GM19455 (cell line): Measurements from ENCODE around the gene SLCO2B1.

ENCODE experiments used
- ATAC-seq: cut with Tn5 transposase; IDR thresholded peaks from one replicate; pipeline ENCODE4 v1.9.1; 2021; ENCODE audit not compliant: unreplicated experiment

Gene SLCO2B1

GRCh38 chr11:75160880-75161279 lies 10.0 kb downstream of the SLCO2B1 start:
- ATAC-seq: no peak

- ATAC-seq: no peak
Observed at GRCh38 chr11:75161506-75162095, 10.7 kb downstream of the SLCO2B1 start.

DNA sequence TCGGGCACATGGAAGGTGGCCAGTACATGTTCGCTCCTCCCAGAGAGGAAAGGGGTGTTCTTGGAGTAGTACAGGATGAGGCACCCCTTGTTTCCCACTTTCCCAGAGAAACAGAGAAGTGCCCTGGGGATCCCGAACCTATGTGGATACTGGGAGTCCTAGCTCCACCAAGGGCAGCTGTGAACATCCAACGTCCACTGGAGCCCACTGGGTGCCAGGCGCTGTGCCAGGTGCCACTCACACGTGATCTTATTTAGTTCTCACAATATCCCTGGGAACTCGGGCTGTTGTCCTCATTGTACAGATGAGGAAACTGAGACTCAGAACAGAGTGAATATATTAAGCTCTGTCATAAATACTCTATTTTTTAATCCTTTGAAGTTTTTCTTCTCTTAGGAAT lies 12.0 kb downstream of the SLCO2B1 start:
- no peak for ATAC-seq

GRCh38 chr11:75163921-75164849 lies 13.3 kb downstream of the SLCO2B1 start:
- ATAC-seq: no peak

DNA sequence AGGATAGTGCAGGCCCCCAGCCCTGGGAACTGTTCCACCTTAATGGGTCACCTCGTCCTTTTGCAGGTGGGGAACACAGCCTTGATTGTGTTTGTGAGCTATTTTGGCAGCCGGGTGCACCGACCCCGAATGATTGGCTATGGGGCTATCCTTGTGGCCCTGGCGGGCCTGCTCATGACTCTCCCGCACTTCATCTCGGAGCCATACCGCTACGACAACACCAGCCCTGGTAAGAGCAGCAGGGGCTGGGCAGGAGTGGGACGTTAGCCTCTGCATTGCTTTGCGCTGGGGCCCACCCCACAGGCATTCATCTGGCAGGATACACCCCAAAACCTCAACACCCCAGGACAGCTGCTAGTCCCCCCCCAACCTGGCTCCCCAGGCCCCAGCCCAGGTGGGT lies 14.8 kb downstream of the SLCO2B1 start:
- ATAC-seq: no peak

GRCh38 chr11:75166791-75167190 lies 15.9 kb downstream of the SLCO2B1 start:
- ATAC-seq: no peak

DNA sequence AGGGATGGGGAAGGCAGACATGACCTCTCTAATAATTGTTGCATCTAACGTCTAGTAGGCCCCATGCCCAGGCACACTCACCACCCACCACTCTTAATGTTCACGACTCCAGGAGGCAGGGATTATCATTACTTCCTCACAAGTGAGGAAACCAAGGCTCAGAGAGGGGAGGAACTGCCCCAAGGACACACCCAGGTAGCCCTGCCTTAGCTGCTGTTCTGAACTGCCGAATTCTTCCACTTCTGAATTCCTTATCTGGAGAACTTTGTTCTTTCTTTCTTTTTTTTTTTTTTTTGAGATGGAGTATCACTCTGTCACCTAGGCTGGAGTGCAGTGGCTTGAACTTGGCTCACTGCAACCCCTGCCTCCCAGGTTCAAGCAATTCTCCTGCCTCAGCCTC lies 16.7 kb downstream of the SLCO2B1 start:
- no peak for ATAC-seq

- no peak for ATAC-seq
Observed at GRCh38 chr11:75169101-75169885, 18.4 kb downstream of the SLCO2B1 start.

DNA sequence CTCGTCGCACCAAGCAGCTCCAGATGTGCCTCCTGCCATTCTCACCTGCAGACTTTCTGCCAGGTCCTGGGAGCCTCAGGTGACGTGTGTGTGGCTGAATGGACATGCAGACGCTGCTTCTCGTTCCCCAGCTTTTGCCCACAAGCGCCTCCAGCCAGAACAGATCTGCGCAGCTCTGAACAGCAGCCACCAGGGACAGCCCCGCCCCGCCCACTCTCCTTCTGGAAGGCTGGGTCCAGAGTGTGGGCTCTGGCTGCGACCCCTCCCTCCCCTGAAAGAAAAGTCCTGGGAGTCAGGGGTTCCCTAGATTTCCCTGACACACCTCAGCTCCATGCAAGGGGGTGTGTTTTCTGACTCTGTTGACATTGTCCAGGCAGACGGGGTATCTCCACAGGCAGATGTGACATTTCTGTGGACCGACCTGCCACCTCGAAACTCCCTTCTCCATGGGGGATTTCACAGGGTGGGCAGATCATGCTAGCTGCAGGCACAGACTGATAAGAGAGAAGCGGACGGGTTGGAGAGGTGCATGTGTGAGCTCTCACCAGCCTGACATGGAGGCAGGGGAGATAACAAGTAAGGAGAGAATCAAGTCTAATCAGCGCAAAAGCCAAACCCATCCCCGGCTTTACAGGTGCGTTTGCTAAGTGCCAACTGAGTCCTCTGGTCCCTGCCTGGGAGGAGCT lies 19.8 kb downstream of the SLCO2B1 start:
- no peak for ATAC-seq

DNA sequence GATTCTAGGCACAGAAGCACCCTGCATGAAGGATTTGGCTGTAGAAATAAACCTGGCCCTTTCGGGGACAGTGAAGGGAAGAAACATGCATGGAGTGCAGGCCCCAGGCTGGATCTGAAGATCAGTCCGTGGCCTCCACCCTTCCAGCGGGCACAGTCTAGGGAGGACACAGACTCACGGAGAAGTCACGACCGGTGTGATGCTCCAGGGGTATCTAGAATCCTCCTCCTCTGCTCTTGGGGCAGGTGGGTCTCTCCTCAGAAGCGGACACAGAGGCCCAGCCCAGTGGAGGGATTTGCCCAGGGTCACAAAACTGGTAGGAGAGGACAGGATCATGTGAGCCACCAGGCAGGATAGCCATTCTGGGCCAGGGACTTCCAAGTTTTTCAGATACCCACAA lies 22.4 kb downstream of the SLCO2B1 start:
- ATAC-seq: no peak

DNA sequence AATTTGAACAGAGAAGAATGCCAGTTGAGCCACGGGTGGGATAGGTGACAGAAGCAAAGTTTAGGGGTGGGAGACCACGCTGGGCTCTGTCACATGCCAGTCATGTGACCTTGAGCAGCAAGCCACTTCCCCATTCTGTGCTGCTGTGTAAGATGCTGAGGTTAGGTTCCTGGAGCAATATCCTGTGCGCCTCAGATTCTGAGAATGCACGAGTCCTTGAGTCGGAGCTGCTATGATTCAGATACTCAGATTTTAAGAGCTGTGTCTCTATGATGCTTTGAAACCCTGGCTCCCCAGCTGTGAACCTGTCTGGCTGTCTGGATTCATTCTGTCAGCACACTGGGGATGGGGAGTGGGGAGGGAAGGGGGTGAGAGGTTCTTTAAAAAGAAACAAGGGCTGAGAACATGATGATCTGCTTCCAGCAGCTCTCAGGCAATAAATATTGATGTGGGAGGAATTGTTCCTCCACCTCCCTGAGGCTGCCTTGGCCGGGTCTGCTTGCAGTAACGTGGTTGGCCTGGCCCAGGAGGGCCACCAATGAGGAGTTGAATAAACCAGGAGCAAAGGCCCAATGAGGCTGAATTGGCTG lies 24.0 kb downstream of the SLCO2B1 start:
- ATAC-seq: no peak

GRCh38 chr11:75182664-75183063 lies 31.8 kb downstream of the SLCO2B1 start:
- no peak for ATAC-seq

GRCh38 chr11:75184051-75184450 lies 33.1 kb downstream of the SLCO2B1 start:
- no peak for ATAC-seq

DNA sequence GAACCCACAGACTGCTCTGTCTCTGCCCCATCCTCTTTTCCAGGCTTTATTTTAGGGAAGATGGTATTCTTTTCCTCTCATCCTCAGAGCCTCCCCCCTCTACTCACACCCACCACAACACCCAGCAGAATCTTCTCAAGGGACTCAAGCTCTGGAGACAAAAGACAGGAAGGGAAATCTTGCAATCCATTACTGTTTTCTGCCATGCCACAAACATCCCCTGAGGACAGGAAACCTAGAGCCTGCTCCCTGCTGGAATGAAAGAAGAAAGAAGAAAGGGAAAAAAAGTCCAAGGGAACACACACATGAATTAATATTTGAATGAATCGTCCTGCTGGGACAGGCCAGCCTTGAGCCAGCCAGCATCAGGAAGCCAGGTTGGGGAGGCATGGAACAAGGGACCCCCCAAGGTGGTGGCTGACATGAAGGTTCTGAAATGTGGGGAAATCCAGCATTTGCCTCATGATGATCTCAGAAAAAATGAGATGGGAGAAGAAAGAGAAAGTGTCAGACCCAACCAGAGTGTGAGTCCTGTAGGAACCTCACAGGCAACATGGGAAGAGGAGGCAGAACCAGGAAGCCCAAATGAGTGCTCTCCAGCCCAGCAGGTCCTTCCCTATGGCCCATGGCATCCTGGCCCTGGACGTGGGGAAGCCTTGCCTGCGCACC lies 34.0 kb downstream of the SLCO2B1 start:
- ATAC-seq: no peak

- ATAC-seq: no peak
Observed at GRCh38 chr11:75185866-75186265, 35.0 kb downstream of the SLCO2B1 start.

GRCh38 chr11:75186999-75187398 lies 36.1 kb downstream of the SLCO2B1 start:
- no peak for ATAC-seq

DNA sequence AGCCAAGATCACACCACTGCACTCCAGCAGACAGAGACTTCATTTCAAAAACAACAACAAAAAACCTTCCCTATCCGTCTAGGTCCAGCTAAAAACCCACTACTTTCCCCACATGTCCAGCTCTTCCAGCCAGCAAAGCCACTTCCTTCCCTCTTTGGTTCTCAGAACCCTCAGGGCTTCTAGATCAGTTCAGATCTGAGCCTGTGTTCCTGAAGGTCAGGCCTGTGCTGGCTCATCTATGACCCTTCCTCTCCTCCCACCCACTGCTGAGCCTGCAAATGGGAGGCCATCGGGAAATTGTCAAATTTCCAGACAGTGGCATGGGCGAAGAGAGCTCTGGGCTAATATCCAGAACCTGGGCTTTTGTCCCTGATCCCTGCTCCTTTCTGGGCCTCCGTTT lies 37.8 kb downstream of the SLCO2B1 start:
- no peak for ATAC-seq

DNA sequence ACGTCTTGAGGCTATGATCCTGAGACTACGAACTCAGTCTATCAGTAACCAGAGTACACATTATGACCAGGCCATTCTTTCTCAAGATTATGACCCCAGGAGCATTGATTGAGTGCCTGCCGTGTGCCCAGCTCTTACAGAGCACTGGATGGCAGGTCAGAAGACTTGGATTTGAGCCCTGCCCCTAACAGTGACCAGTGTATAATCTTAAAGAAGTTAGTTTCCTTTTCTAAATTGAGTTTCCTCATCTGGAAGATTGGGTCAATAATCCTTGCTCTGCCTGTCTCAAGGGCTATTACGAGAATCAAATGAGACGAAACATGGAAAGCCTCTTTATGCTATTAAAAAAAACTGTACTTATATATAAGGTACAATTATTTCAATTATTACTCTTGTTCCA lies 38.2 kb downstream of the SLCO2B1 start:
- ATAC-seq: no peak

- no peak for ATAC-seq
Observed at GRCh38 chr11:75189911-75190310, 39.0 kb downstream of the SLCO2B1 start.

GRCh38 chr11:75190652-75191329 lies 39.9 kb downstream of the SLCO2B1 start:
- ATAC-seq: no peak
